ENCODE measurements around the gene TBRG4. TPM values are rescaled to one million over a fixed set of nuclear protein-coding genes. Genes with fewer than 3 reads are reported as not detected.

The TBRG4 gene
- polyA plus RNA-seq, 4 donors: 51.0 to 61.1 (median 53.7) TPM

DNA sequence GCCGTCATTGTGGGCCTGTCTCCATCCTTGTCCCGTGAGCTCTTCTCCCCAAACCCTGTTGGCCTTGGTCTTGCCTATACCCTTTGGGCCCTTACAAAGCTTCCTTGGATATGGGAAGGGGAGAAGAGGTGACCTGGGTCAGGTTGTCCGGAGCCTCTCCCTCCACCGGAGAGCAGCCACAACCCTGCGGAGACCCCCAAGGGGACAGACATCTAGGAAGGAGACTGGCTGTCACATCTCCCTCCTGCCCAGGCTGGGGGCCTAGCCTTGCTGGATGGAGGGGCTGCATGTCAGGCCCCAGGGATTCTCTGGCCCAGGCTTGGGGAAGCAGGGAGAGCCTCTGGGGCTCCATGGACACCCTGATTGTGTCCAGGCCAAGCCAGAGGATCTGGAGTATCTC is 34.6 kb downstream of the TBRG4 start:
- no peak for DNase-seq (ENCODE audit: low read depth in 4 of 4, low spot score in 2 of 4)

DNA sequence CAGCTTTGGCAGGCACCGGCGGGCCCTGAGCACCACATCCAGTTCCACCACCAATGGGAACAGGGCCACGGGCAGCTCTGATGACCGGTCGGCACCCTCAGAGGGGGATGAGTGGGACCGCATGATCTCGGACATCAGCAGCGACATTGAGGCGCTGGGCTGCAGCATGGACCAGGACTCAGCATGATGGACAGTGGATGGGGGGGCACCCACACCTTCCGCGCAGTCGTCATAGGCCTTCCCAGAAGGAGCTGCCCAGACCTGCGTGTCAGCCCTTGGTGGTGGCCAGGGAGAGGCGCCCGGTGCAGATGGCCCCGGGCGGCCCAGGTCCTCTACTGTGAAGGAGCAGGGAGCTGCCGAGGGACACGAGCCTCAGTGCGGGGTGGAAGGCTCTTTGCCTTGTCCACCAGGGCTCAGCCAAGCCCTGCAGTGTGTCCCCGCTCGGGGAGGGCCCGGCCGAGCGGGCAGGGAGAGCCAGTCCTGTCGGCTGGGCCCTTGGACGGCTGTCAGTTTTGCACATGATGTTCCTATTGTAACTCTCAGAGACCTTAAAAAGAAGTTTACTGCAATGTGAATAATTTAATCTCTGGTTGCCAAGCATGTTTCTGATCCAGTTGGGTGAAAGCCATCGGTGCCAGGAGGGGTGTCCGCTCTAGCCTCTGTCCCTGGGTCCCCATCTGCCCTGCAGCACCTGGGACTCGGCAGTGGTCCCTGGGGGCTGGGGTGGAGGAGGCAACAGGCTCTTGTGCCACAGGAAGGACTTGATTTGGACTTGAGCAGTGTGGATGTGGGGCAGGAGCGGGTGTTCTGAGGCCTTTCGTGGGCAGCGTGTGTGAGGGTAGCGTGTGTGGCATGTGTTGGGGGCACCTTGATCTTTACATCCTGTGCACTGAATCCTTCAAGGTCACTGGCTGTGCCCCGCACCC is 35.4 kb downstream of the TBRG4 start:
- no peak for DNase-seq (ENCODE audit: low read depth in 4 of 4, low spot score in 2 of 4)

DNA sequence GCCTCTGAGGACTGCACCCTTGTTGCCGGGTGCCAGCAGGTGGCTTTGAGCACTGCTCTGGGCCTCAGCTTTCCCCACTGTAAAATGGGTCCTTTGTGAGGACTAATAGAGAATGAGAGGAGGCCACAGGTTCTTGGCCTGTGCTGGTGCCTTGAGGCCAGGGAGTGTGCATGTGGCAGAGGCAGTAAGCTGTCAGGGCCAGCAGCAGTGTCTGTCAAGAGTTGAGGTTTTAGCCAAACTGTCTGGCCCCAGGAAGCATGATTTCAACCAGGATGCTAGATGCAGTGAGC is 36.2 kb downstream of the TBRG4 start:
- no peak for DNase-seq (ENCODE audit: low read depth in 4 of 4, low spot score in 2 of 4)

DNA sequence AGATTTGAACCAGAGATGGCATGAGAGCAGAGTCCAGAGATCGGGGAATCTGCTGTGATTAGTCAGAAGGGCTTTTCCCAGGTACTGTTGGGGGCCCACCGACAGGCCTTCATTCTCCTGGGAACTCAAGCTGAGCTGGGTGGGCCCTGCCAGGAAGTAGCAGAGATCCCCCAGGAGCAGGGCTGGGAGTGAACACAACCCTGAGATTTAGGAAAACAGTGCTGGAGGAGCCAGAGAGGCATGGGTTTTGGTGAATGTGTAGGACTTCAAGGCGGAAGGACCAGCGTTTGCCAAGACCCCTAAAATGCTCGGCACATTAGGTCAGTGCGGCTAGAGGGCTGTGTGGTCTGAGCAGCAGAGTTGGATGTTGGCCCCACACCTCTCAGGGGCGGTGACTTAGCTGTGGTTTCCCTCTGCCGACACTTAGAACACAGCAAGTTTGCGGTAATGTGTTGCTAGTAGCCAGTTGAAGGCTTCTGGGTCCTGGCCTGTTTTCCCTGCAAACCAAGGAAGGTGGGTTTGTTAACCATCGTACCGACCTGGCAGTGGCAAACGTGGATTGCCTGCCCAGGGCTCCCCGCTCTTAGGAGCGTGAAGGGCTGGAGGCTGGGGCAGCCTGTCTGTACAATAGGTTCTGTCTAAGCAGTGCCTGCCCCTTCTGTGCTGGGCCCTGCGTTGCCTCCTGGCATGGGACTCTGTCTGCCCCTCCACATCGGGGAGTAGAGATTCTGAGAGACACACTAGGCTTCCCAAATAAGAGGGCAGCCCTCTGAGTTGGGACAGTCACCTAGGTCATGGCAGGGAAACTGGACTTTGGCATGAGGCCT is 36.8 kb downstream of the TBRG4 start:
- no peak for DNase-seq (ENCODE audit: low read depth in 4 of 4, low spot score in 2 of 4)

DNA sequence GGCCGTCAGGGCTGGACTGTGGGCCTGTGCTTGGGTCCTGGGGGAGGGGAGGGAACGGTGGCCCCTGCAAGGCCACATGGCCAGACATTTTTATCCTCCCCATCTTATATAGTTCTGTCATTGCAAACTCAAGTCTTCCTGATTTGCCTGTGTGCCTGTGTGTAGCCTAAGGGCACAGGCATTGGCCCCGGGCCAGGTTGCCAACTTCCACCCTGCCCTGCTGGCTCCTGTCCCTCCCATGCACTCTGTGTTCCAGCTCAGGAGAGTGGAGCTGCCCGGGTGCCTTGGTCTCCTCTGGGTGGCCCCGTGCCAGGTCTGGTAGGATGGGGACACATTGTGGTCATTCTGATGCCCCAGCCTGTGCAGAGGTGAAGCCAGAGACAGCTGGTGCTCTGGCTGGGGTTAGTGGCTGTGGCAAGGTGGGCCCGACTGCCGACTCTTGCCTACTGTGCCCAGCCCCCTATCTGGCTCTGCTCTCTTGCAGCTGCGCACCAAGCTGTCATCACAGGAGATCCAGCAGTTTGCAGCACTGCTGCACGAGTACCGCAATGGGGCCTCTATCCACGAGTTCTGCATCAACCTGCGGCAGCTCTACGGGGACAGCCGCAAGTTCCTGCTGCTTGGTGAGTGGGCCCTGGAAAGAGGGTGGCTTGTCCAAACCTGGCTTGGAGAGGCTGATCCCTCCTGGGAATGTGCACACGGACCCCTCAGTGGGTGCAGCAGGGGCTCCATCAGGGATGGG is 37.5 kb downstream of the TBRG4 start:
- DNase-seq (ENCODE audit: low read depth in 4 of 4, low spot score in 2 of 4): no peak

DNA sequence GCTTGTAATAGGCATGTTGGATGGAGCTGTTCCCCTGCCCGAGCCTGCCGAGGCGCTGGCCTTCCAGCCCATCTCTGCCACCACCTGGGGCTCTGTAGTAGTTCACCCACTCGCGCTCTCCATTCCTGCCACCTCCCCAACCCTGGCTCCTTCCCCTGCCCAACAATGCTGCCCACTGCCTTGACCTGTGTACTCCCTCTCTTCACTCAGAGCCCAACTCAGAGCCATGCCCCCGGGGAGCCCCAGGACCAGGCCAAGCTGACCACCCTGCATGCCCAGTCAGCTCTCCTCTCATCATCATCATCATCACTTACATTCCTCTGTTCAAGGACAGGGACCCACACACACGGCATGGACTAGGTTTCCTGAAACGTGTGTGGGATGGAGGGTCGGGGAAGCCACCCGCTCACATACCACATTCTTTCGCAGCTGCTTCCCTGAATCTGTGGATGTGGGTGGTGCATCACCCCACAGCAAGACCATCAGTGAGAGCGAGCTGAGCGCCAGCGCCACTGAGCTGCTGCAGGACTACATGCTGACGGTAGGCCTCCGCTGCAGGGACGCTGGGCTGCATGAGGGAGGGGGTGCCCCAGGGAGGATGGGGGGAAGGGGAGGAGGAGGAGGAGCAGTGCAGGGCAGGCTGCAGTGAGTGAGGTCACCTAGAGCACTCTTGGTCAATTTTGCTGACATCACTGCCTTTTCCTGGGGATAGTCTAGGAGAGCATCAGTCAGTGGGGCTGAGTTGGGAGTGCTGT is 38.3 kb downstream of the TBRG4 start:
- no peak for DNase-seq (ENCODE audit: low read depth in 4 of 4, low spot score in 2 of 4)

DNA sequence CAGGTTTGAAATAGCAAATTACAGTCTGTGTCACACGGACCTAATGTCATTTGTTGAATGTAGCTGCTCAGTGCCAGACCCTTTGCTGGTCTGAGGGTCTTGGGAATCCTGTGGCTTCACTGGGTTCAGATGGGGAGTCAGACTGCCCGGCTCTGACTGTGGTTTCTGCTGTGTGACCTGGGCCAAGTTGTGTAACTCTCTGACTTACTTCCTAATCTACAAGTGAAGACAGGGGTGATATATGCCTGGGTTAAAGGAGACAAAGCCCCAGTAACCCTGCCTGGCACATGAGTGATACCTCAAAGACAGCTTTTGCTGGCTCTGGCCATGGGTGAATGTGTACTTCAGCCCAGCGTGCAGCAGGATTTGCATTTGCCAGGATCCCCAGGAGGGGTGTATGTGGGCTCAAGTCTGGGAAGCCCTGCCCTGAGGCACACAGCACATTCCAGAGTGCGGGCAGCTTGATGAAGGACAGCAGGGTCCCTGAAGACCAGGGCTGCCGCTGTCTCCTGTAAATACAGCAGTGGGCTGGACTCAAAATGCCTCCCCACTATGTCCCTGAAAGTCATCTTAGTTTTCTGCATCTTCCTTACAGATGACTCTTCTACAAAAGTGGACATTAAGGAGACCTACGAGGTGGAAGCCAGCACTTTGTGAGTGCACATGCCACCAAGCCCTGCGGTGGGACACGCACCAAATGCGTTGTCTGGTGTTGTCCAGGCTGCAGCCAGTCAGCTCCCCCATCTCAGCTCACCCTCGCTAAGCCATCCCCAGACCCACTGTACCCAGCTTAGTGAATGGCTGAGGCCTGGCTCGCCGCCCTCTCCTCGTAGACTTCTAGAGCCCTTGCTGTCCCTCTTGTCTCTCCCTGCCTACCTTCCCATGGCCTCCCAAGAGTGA is 39.1 kb downstream of the TBRG4 start:
- DNase-seq (ENCODE audit: low read depth in 4 of 4, low spot score in 2 of 4): no peak

DNA sequence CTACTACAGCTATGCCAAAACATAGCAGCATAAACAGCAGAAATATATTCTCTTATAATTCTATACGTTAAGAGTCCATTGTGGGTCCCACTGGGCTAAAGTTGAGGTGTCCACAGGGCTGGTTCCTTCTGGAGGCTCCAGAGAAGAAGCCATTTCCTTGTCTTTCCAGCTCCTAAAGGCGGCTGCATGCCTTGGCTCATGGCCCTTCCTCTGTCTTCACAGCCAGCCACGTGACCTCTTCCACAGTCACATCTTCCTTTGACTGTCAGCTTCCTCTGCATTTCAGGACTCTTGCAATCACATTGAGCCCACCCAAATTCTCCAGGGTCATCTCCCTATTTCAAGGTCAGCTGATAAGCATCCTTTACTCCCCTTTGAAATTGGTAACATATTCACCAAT is 40.0 kb downstream of the TBRG4 start:
- no peak for DNase-seq (ENCODE audit: low read depth in 4 of 4, low spot score in 2 of 4)

DNA sequence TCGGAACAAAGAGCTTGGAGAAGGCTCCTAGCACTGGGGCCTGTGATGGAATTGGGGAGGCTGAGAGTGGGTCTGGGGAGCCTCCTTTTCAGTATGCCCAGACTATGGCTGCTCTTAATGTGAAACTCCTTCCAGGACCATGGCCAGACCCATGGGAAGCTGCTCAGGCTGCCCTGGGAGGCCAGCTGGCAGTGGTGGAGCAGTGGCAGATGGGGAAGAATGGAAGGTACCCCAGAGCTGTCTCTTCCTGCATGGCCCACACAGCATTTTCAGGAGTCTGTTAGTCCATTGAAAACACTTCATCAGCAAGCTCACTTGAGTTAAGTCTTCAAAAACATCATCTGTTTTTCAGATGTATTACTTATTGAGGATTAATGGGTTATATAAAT is 41.2 kb downstream of the TBRG4 start:
- DNase-seq (ENCODE audit: low read depth in 4 of 4, low spot score in 2 of 4): no peak

DNA sequence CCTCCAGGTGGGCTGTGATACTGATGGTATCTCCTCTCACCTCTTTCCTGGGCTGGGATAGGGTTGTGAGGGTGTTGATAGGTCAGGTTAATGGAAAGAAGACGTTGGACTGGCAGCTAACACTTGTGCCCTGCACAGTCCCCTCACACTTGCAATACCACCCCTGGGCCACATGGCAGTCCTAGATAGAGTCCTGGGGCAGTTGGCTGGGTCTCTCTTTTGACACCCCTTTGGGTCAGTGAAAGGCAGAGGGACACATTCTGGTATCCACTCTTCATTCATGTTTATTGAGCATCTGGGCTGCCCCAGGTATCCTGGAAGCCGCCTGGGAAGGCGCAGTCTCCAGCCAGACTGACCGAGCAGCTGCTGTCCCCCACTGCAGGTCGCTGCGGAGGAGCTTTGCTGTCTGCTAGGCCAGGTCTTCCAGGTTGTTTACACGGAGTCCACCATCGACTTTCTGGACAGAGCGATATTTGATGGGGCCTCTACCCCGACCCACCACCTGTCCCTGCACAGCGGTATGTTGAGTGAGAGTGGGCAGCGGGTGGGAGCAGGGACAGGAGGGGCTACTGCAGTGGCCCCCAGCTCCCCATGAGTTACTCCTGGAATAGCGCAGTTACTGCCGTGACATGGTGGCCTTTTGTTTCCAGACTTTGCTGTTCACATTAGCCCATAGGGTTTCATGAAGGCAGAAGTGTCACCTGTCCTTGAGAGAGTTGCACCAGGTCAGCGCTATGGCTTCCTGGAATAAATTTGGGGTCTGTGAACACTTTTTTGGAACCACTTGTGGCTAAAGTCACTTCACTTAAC is 41.8 kb downstream of the TBRG4 start:
- no peak for DNase-seq (ENCODE audit: low read depth in 4 of 4, low spot score in 2 of 4)

DNA sequence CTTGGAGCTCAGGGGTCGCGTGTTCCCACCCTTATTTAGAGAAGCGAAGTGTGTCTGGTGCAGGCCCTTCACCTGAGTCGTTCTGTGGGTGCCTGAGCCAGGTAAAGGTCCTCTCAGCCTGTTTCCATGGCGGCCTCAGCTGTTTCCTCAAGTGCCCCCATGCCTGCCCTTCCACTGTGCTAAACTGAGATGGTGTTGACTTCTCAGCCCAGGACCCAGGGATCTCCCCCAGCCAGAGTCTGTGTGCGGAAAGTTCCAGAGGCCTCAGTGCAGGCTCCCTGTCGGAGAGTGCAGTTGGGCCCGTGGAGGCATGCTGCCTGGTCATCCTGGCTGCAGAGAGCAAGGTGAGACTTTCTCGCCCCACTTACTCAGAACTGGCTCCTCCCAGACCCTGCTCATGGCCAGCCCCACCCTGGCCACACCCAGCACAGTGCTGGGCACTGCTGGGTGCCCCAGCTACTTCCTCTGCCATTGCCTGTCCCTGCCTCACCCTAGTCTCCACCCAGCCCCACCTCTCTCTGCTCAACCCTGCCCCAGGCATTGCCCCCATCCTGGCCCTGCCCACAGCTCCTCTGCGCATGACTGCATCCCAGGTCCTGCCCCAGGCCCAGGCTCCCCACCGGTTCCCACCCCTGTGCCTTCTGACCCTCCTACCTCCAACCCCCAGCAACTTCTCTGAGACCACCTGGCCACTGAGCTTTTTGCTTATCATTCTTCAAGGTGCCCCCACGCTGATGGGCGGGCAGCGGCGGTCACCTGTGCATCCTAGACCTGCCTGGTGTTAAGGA is 43.1 kb downstream of the TBRG4 start:
- no peak for DNase-seq (ENCODE audit: low read depth in 4 of 4, low spot score in 2 of 4)

DNA sequence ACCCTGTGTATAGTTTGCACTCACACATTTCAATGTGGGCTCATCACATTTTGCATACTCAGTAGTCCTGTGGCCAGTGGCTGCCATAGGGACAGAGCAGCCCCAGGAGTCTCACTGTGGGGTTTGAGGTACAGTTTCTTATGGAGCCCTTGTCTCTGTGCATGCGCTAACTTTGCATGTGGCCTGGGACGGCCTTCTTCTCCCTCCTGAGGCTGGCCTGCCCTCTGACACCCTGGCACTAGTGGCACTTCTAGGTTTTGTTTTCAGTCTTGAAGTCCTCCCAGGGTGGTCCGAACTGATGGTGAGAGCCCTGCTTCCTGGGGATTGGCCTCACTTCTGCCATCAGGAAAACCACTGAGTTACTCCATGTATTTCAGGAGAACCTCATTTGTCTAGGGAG is 43.9 kb downstream of the TBRG4 start:
- DNase-seq (ENCODE audit: low read depth in 4 of 4, low spot score in 2 of 4): no peak

DNA sequence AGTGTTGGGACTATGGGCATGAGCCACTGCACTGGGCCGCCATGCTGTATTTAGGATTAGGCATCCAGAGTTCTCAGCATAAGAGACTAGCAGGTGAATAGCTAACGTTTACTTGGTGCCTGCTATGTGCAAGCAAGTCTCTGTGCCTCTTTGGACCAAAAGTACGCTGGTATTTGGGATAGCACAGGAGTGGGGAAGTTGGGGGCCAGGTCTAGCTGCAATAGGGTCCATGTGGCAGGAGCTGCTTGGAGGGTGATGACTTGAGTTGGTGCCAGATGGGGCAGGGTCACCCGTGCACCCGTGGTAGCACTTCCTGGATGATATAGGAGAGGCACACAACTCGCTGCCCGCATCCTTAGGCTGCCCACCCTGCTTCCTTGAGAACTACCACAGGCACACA is 45.1 kb downstream of the TBRG4 start:
- DNase-seq (ENCODE audit: low read depth in 4 of 4, low spot score in 2 of 4): no peak

DNA sequence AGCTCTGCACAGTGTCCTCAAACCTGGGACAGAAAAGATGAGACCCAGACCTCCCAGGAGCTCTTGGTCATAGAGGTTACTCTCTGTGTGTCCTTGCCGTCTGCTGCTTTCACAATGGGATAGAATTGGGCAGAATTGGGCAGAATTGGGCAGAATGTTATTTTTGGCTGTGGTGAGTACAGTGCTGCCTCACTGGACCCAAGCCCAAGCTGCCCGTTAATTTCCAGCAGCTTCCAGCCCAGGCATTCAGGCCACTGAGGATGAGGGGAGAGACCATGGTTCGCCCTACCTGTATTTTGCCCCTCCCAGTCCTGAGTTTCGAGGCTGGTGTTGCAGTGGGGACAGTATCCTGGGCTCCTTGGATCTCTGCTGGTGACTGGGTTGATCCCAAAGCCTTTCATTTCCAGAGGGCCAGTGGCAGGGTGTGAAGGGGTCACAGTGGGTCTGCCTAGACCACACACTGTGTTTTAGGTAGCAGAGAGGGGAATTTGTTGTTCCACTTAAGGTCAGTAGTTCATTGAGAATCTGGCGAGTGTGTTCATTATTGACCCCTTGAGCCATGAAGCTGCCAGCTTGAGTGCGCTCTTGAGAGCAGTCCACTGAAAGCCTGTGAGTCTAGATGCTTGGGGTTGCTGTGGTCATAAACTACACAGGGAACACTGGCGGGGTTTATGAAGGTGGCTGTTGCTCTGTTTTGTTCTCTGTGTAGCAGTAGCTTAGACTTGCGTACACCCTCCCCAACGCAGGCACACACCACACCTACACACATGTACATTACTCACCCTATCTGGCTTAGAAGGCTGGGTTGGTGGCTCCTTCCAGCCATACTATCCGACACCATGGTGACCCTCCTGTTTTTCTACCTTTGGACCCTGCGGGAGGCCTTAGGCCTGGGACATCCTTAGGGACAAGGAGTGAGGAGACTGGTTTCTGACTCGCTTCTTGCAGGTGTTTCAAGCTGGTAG is 46.2 kb downstream of the TBRG4 start:
- DNase-seq (ENCODE audit: low read depth in 4 of 4, low spot score in 2 of 4): no peak

DNA sequence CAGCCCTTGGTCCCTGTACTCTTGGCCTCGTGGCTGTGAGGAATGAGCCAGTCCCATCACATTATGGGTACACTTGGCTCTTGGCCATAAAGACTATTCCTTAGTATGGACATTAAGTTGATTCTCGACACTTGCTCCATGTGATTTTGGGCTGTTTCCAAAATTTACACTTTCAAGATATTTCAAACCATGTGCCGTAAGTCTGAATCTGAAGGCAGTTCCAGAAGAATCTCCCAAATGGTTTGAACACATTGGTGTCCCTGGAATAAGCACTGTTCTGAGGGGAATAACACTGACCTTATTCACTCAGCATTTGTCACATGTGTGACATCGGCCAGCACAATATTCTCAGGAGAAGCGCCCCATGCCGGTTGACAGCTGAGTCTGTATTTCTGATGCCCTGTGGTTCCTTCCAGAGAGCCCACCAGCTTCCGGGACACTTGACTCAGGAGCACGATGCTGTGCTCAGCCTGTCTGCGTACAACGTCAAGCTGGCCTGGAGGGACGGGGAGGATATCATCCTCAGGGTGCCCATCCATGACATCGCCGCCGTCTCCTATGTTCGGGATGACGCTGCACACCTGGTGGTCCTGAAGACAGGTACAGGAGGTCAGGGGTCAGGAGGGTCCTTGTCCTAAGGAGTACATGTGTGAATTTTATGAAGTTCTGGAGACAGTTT is 47.3 kb downstream of the TBRG4 start:
- no peak for DNase-seq (ENCODE audit: low read depth in 4 of 4, low spot score in 2 of 4)

DNA sequence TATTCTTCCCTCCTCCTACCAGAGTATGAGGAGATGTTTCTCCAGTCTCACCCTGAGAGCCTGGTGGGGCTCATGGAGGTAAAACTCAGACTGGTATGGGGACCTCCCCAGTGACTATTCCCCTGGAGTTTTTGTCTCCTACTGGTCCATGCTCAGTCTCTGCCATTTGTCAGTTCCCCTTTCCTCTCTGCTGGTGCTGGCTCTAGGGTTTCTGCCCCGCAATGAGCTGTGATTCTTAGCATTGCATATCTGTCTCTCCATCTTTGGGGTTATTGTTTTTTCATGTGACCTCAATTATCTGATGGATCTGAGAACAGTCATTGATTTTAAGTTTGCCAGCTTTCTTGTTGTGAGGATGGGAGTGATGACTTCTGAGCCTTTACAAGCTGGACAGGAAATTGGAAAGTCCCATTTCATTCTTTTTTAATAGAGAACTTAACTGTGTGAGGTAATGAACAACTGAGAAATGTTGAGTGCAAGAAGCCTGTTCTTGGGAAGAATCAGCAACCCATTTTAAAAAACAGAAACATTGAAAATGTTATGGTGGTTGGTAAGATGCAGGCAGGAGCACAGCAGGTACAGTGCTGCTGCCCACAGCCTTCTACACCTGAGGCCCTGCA is 49.6 kb downstream of the TBRG4 start:
- no peak for DNase-seq (ENCODE audit: low read depth in 4 of 4, low spot score in 2 of 4)

Data from left renal cortex interstitium (tissue), 4 donors.